ENCODE results near the gene TNS4.

TNS4 gene

DNA sequence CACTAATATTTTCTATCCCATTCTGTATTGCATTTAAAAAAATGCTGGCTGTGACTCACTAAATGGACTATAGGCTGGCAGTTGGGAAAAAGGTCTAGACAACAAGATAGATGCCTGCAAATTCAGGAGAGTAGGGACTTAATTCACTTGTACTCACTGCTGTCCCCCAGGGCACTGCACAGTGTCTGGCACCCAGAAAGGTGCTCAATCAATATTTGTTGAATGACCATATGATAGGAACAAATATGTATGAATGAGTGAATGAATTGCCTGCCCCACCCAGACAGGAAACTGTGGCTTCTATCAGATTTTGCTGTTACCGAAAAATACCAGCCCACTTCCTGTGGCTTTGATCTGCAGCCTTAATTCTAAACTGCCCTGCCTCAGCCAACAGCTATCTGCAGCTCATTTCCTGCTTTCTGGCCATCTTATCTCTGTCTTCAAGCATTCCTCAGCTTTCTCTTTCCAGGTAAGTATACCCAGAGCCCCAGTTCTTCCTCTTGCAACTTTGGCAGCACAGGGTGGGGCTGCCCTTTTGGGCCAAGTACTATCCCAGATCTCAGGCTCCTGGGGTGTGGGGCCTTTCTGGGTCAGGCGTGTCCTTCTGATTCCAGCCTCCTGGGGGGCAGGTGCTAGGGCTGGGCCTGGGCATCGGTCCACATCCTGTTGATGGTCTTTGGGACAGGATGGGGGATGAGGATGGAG, 15.3 kb upstream of the TNS4 start:
- no peak for DNase-seq (ENCODE audit: low spot score)

DNA sequence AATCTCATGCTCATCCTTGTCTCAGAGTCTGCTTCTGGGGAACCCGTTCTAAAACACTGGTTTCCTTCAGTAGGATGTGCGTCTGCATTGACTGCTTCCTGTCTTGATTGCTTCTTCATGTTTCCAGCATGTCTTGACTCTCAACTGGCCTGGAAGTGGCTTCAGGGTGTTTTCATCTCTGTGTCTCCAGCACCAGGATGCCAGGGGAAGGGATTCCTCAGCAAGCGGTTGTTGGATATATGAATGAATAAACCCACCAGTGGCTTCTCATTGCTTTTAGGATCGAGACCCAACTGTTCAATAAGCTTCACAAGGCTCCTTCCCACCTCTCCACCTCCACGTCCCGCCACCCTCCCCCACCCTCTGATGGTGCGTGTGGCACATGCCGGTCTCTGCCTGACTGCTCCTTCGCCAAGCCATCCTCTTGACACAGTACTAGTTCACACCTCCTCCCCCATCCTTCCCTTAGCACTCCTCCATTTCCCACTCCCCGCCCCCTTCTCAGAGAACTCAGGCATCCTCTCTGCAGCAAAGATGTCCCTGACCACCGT, 14.1 kb upstream of the TNS4 start:
- DNase-seq (ENCODE audit: low spot score), result no peak

DNA sequence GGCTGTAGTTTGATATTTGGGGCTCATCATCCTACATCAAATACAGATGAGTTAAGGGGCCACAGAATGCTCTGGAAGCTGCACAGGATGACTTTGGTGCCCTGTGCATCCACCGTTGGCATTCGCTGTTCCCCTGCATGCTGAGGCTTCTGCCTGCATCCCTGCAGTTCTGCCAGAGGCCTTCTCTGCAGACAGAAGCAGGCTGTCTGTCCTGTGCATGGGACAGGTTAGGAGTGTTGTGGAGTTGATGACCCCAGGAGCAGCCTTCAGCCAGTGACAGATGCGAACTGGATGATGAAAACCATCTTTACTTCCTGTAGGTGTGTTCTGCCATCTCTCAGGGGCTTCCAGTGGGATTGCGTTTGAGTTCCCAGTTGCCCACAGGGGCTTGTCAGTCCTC, 13.6 kb upstream of the TNS4 start:
- DNase-seq (ENCODE audit: low spot score), result no peak

DNA sequence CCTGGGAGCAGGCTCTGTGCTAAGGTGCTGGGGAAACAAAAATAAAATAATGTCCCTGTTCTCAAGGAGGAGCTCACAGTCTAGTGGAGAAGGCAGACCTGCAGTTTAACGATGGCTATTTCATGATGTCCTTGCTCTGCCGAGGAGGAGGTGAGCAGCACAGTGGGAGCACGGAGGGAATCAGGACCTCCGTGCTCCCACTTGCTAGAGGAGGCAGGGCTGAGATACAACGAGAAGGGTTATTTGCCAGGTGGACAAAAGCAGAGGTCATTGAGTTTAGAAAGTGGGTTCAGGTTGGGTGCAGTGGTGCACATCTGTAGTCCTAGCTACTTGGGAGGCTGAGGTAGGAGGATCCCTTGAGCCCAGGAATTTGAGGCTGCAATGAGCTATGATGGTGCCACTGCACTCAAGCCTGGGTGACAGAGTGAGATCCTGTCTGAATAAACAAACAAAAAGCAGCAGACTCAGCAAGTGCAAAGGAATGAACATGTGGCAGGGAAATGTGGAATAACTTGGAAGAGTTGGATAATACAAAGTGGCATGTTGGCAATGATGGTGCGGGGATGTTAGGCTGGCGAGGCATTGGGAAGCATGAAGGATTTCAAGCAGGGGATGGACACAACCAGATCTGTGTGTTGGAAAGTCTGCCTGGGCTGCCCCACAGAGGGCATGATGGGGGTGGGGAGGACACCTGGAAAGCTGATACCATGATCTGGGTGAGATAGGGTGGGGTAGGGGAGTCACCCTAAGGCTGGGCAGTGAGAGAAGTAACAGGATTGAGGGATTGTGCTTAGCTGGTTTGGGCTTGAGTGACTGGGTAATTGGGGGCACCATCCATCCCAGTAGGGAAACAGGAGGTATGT, 12.8 kb upstream of the TNS4 start:
- DNase-seq (ENCODE audit: low spot score), result no peak

DNA sequence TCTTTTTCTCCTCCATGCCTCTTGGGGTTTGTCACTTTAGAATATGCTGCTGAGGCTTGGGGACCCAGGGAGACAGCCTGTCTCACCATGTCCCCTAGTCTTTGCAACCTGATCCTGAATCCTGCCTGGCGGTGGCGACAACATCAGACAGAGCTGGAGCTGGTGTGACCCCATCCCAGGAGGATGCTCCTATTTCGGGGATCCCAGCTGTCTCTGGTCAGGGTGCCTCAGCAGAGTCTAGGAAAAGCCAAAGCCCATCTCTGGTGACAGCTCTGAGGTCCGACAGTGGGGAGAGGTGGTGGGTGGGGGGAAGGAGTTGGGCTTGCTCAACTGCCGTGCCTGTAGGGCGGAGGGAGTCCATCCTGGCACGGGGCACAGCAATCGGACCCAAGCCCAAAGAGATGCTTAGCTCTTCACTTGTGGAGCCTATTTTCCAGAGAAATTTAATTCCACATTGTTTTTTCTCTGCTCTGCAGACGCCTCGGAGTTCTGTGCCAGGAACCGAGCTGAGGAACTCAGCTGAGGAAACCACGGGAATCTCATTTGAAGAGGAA, 10.3 kb upstream of the TNS4 start:
- DNase-seq (ENCODE audit: low spot score), result no peak

DNA sequence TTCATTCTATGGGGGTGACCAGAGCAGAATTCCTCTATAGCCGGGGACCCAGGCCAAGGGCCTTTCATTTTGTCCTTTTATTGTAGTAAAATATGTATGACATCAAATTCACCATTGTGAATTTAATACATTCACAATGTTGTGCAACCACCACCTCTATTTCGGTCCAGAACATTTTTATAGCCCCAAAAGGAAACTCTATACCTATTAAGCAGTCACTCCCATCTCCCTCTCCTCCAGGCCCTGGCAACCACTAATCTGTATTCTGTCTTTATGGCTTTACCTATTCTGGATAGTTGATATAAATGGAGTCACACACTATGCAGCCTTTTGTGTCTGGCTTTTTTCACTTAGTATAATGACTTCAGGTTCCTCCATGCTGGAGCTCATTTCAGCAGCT, 9.7 kb upstream of the TNS4 start:
- no peak for DNase-seq (ENCODE audit: low spot score)

DNA sequence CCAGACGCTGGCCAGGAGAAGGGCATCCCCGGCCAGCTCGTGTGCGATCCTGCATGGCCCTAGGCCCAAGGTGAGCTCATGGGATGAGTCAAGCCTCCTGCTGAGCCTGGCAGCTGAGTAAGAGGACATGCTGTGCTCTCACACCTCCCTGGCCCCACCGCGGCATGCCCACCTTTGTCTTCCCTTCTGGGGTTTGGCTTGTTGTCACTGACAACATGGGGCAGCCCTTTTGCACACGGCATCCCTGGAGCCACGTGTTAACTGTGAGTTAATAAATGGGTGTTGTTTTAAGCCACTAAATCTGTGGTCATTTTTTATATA, 8.9 kb upstream of the TNS4 start:
- no peak for DNase-seq (ENCODE audit: low spot score)

DNA sequence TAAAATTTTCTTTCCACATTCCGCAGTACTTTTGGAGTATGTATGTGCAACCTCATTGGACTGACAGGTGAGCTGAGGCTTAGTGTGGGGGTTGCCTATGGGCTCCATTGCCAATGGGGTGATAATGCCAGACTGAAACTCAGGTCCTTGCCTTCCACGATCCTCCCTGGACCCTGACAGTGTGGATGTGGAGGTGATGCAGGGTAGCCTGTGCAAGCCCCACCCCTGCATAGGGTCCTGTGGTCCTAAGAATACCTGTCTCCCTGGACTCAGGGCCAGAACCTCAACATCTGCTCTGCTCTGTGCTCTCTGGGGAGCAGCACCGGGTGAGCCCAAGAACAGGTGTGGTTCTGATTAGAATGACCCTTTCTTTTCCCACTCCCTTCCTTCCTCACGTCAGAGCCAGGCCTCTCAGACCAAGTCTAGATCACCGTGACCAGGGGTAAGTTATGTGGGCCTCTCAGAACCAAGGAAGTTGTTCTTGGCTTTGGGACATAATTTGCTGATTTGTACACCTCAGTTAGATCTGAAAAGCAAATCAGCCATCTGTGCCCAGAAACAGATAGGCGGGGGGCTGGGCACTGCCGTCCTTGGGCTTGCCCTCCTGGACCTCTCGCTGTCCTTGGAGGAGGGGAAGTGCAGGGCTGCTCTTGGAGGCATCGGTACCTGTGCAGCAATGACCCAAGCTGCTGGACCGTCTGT, 8.4 kb upstream of the TNS4 start:
- DNase-seq (ENCODE audit: low spot score), result no peak

DNA sequence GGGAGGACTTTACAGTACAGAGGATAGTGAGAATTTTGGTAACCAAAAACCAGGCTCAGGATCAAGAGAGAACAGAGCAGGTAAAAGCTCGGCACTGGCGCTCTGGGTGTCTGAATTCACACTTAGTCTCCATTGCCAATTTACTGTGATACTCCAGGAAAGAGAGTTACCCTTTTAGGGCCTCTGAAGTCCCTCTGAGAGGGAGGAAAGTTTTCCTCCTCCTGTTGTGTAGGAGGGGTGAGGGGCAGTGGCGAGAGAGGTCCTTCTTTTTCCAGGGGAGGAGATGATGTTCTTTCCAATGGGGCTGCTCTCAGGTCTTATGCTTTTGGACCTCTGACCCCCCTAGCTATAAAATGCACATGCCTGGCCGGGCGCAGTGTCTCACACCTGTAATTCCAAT, 5.4 kb upstream of the TNS4 start:
- no peak for DNase-seq (ENCODE audit: low spot score)

DNA sequence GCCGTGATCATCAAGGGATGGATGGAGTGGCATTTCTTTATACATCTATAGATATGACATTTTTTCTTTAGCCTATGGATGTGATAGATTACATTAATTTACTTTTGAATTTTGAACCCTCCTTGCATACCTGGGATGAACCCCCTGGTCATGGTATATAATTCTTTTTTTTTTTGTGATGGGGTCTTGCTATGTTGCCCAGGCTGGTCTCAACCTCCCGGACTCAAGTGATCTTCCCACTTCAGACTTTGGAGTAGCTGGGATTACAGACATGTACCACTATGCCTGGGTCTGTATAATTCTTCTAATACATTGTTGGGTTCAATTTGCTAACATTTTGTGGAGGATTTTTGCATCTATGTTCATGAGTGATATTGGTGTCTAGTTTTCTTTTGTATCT, 1.7 kb upstream of the TNS4 start:
- DNase-seq (ENCODE audit: low spot score), result no peak

DNA sequence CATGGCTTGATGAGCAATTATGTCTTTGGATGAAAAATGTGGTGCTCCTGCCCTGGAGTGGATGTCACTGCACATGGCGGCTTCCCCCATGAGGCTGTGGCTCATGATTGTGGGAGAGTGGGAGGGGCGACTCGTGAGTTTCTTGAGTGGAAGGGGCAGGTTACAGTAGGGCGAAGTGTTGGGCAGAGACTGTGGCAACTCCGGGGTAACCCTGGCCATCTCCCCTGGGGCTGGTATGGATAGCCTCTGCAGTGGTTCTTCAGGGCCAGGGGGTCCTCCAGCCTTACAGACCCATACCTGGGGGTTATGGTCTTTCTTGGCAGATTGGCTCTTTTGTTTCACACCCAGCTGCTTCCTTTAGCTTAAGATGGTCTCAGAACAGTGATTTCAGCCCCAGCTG, 1.3 kb upstream of the TNS4 start:
- DNase-seq (ENCODE audit: low spot score), result no peak

DNA sequence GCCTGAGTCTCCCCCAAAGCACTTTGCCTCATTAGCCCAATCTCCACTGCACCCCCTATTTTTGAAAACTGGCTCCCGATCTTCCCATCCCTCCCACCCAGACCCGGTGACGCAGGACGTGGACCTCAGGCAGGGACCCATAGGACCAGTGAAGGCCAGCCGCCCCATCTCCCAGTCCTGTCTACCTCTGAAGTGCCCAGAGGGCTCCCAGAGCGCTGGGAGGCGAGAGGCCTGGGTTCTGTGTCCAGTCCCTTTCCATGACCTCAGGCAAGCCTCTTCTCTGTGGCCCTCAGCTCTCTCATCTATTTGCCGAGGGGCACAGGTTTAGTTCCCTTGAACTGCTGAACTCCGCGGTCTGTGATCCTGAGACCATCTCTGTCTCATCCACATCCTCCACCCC, 714 bp downstream of the TNS4 start:
- DNase-seq (ENCODE audit: low spot score), result no peak

DNA sequence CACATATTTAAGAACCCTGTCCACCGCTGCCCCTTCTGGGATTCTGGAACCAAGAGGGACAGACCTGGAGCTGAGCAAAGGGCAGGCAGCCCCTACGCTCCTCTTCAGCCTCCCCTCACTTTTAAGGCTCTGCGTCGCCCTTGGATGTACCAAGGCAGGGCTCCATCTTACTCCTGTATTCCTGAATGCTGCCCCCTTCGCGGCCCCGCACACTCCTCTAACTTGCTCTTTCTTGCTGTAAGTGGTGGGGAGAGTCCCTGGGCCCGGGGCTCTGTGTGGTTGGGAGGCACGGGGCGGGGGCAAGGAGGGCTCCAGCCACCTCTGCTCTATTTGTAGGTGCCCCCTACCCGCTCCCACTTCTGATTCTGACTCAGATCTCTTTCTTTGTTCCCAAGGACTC, 1.2 kb downstream of the TNS4 start:
- DNase-seq (ENCODE audit: low spot score), result no peak

DNA sequence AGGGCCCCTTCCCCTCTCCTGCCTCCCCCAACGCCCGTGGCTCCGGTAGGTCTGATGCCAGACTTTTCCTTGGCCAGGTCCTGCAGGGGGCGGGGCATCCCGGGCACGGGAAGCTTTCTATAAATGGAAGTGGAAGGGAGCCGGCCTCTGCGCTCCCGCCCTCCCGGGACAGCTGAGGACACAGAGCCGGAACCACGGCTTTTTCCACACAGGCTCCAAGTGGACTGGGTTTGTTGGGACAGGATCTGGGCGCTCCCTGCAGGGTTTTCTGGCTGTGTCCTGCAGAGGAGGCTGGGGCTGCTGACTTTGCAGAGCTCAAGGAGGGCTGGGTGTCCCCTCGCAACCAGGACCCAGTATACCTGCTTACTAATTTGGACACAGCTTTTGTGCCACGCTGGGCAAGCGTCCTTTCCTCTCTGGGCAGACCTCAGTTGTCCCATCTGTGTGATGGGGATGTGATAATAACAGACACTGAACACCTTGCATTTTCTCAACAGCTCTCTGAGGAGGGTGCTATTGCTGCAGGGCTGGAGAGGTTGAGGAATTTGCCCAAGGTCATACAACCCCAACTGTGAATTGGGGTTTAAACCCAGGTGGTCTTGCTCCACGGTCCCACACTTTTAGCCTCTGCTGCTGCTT, 1.8 kb downstream of the TNS4 start:
- peak; percentile 62 for DNase-seq (ENCODE audit: low spot score)

DNA sequence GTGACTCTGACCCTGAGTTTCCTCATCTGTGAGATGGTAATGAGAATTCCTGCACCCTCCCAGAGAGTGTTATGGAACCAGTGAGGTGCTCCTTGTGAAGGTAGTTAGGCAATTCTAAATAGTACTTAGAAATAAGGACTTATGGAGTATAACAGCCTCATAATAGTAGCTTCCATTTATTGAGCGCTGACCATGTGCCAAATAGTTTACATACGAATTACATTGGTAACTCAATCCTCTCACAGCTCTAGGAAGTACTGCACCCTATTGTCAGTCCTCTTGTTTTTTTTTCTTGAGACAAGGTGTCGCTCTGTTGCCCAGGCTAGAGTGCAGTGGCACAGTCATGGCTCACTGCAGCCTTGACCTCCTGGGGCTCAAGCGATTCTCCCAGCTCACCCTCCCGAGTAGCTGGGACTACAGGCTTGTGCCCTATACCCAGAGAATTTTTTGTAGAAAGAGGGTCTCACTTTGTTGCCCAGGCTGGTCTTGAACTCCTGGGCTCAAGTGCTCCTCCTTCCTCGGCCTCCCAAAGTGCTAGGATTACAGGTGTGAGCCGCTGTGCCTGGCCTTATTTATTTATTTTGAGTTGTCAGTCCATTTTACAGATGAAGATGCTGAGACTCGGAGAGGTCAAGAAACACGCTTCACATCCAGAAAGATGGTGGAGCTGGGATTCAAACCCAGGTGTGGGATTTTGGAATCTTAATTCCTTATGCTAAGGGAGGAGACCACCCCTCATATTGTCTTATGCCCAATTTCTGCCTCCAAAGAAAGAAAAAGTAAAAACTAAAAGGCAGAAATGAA, 2.9 kb downstream of the TNS4 start:
- no peak for DNase-seq (ENCODE audit: low spot score)

DNA sequence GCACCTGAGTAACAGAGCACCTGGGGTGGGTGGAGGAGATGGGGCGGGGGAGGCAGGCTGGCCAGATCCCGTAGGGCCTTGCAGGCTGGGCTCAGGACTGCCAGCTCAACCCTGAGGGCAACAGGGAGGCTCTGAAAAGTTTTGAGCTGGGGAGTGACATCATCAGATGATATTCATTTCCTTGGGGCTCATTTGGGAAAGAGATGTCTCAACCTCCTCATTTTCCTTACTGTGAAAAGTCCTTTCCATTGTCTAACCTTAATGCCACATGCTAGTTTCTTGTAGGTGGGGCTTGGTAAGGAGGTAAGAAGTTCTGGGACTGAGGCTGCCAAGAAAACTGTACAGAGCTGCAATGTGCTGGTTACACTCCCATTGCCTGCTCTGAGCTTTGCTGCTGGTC, 3.7 kb downstream of the TNS4 start:
- DNase-seq (ENCODE audit: low spot score), result no peak

DNA sequence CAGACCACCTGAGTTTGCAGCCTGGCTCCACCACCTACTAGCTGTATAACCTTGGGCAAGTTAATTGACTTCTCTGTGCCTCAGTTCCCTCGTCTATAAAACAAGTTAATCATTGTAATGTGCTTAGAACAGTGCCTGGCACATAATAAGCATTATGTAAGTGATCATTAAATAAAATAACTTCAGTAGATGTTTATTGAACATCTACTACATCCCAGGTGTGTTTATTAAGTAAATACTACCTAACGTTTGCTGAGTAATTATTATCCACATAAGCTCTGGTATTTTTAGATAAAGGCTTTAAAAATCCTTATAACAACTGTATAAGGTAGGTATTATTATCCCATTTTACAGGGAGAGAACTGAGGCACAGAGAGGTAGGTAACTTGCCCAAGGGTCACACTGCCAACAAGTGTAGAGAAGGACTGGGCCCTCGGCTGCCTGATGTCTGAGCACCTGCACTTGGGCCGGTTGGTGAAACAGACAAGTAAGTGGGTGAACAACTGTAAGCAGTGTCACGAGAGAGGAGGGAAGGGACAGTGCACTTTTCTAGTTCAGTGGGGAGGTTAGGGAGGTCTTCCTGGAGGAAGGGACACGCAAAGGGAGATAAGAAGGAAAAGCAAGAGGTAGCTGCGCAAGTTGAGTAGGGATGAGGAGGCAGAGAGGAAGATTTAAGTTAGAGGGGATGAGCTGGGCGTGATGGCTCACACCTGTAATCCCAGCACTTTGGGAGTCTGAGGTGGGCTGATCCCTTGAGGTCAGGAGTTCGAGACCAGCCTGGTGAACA, 4.6 kb downstream of the TNS4 start:
- DNase-seq (ENCODE audit: low spot score), result no peak

DNA sequence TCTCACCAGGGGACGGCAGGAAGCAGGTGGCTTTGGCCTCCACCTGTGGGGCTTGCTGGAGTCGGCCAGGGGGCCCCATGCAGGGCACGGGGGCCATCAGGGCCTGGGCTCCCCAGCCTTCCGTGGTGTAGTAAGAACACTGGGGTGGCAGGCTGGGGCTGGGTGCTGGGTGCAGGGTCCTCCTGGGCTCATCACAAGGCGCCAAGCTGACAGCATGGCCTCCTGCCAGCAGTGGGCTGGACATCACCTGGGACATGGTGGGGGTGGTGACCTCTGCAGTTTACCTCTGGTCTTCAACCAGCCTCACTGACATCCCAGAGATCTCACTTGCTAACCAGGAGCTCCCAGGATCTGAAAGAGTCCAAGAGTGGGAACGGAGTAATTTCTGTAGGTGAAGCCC, 5.3 kb downstream of the TNS4 start:
- DNase-seq (ENCODE audit: low spot score), result no peak

DNA sequence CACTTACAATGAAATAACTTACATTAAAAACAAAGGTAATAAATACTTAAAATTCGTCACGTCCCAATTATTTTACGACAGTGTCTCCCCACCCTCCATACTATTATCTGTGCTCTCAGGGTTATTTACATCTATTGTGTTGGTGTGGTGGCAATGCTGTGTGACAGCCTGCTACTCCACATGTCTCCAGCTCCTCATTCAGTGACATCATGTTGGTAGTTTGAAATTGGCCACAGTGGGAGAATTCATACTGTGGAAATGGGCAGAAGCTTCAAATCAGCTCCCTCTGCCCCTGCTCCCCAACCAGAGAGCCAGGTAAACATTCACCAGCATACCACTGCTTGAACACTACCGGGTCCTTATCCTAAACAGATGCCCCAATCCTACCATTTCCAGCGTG, 6.3 kb downstream of the TNS4 start:
- no peak for DNase-seq (ENCODE audit: low spot score)

DNA sequence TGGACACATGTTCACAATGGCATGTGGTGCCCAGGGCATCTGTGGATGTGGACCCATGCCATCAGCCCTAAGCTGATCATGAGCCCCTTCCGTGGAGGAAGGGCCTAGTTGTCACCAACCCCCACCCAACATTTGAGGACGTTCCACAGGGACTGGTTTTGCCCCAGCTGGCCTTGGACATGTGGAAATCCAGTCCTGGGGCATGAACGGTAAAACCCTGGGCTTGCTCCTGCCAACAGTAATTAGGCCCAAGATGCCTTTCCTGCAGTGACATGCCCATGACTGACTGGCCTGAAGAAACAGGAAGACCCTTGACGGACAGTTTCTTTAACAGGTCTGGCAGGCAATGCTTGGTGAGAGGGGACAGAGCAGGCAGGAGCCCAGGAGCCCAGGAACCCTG, 7.7 kb downstream of the TNS4 start:
- DNase-seq (ENCODE audit: low spot score), result no peak

DNA sequence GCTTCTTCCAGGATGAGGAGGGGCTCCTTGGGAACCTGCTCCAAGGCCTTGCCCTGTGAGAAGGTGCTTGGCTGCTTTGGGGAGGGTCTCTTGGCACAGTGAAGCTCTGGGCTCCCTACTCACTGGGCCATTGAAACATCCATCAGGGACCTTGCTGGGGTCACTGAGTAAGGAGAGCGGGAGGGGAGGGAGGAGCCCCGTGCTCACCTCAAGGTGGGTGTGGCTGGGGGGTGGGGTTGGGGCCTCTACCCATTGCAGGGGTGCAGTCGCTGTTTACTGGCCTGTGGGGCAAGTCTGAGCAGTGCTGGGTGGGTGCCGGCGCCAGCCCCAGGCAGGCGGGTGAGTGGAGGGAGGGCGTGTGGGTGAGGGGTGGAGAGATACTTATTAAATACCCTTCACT, 9.9 kb downstream of the TNS4 start:
- DNase-seq (ENCODE audit: low spot score), result no peak

Data from HuH-7.5 (cell line).